CD4-positive, alpha-beta T cell treated with Interferon gamma for 1 hour (primary cell): ENCODE data around the gene PTPN1.

ENCODE experiments used
- DNase-seq: peaks from one replicate; pipeline ENCODE4 v3.0.0-alpha.2; 2020

PTPN1 gene

DNA sequence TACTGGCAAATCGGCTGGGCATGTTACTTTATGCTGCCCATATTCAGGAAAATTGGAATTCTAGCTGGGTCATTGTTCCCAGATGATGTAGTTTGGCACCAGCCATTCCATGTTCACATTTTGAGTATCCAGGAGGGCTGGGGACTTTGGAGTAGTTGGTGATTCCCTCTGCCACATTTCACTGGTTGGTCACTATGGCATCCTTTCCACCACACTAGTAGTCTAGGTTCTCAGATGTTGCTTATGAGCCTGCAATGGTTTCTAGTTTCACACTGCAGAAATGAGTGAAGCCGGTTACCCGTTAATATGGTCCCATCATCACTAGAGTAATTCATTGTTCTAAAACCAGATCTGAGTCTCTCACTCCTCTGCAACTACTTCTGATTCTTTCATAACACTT, 4.6 kb downstream of the PTPN1 start:
- DNase-seq, result no peak

GRCh38 chr20:50515471-50516106, 5.4 kb downstream of the PTPN1 start:
- no peak for DNase-seq

GRCh38 chr20:50516180-50516934, 6.2 kb downstream of the PTPN1 start:
- no peak for DNase-seq

GRCh38 chr20:50516935-50517816, 7.0 kb downstream of the PTPN1 start:
- no peak for DNase-seq

- no peak for DNase-seq
Observed at GRCh38 chr20:50517817-50518154, 7.6 kb downstream of the PTPN1 start.

DNA sequence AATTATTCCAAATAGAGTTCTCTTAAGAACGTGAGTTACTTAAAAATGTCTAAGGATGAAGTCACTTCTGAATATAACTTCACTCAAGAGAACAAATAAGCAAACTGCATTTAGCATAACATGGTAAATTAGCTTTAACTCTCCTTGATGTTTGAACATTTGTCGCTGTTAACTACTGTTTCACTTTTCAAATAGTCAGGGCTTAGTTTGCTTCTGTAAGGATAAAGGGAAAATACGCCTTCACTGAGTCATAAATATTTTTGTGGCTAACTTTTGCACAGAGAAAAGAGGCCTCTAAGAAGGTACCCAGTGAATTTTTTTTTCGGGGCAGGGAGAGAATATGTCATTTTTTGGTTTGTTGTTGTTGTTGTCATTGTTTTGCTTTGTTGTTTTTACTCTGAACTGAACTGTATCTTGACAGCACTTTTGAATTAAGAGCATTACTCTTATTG, 8.1 kb downstream of the PTPN1 start:
- no peak for DNase-seq

DNA sequence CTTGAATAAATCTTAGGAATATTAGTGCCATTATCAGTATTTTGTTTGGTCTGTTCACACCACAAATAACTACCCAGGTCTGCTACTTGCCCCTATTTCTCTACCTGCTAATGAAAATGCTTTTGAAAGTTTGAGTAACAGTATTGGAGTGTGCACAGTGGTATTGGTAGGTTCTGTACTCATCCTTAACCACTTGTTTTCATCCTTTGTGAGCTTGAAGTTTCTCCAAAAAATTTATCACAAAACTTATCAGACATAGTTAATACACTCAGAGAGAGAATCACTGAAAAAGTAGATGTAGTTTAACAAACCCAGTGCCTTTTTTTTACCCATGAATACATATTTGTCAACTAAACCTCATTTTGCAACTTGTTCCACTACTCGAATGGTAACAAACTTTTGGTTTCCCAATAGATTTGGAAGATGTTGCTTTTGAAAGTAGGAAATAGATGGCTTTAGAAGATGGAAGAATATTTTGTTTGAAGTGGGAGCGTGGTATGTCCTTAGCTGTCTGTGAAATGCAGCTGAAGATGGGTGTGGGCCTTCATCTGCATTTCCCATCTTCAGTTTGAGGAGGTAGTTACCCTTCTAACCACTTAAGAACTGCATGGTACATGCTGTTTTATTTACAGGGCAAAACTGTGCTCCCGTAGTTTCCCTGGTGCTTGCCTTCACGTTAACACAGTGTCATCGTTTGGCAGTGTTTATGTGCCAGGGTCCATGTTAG, 9.0 kb downstream of the PTPN1 start:
- peak; percentile 27 for DNase-seq

GRCh38 chr20:50520222-50520880, 10.2 kb downstream of the PTPN1 start:
- no peak for DNase-seq

DNA sequence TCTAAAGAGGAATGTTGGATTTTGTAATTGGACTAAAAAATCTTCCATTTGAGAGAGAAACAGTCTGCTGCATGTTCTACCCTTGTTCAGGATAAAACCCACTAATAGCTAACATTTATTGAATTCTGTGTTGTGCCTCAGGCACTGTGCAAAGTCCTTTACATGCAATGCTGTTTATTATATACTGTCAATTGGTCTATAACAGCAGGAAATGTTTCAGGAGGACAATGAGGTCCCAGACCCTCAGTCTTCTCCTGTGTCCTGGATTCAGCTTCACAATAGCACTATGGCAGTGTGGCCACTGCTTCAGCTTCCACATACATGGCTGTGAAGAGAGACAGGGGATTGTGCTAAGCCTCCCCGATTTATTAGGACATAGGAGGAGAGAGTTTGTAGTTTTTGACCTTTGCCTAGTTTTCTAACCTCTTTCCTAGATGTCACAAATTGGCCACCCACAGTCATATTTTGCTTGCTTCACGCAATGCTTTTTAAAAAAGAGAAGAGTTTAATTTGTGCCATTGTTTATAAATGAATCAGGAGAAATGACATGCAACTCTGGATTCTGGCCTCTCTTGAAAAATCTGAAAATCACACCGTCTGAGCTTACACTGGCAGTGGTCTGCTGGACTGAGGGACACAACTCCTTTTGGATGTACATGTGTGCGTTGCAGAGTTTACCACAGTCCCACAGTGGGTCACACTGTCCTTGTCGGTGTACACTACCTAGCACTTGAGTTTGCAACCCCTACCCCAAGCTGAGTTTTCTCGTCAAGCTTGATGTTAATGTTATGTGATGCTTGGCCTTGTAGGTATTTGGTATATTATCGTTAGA, 11.3 kb downstream of the PTPN1 start:
- no peak for DNase-seq

- no peak for DNase-seq
Observed at GRCh38 chr20:50522053-50522674, 12.0 kb downstream of the PTPN1 start.

- no peak for DNase-seq
Observed at GRCh38 chr20:50523552-50524167, 13.5 kb downstream of the PTPN1 start.

DNA sequence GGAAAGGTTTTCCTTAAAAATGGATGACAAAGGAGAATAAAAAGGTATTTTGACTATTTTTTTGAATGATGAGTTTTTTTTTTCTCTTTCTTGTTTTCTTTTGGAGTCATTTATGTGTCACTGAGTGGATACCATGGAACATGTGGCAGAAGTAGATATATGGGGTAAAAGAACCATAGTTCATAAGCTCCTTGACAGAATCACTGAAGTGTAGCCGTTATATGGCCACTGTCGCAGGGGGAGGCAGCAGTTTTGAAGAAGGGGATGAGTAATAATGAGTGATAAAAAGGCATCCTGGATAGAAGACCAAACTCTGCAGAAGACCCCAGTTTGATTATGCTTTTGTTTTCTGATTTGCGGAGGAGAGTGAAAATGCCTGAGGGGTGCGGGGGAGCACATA, 15.5 kb downstream of the PTPN1 start:
- DNase-seq, result no peak

DNA sequence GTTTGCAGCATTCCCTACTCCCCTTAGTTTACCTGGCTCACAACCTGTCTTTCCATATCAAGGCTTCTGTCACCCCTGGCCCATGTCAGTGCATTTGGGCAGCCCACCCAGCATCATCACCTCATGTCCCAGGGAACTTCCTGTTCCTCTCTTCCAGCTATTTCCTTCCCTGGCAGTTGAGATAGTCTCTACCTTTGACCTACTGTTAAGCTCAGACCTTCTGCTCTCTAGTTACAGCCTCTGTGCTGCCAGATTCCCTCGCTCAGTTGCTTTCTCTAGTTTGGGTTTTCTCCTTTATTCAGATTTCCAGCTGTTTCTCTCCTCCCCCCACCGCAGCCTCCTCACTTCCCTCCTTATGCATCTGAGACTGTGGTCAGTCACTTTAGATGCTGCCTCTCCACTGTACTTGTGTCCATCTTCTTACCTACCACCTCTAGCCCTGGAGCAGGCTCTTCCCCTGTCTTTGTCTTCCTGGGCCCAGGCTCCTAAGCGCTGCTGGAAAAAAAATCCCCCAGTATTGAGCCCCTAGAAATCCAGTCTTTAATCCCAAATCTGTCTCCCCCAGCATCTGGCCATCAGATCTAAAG, 16.3 kb downstream of the PTPN1 start:
- DNase-seq, result no peak

- DNase-seq, result no peak
Observed at GRCh38 chr20:50527068-50527605, 17.0 kb downstream of the PTPN1 start.

GRCh38 chr20:50528129-50528528, 17.9 kb downstream of the PTPN1 start:
- no peak for DNase-seq

DNA sequence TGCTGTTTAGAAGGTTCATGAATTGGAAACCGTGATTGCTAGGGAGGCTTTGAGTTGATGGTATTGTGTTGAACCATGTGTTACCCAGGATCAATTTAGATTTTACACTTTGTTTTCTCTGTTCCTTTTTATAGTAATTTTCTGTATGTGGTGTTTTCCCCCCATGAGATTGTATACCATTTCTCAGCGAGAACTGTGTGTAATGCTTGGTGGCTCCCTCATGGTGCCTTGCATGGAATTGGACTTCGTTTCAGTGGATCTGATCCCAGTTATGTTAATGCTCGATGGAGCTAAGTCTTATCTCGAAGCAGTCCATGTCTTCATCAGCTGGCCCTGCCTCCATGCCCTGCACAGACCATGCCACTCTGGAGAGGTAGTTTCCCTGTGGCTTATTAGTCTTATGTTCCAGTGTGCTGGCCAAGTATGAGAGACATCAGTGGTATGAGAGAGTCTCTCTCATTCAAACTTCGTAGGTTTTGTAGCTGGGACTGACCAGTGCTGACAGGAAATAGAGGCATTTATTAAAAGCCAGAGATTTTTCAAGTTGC, 18.7 kb downstream of the PTPN1 start:
- DNase-seq, result no peak

DNA sequence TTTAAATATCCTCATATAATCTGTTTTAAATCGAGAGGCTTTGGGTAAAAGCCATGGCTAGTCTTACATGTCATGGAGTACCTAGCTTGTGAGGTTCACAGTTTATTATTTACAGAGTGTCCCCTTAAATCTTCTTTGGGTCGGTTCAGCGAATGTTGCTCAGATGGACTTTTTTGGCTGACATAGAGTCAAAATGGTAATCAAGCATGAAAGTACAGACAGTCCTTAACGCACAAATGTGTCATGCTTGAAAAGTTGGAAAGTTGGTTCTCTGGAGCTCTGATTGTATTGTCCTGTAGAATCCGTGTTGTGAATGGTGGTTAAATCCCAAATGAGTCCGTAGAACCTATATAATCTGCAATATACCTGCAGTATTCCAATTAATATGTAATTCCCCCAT, 22.0 kb downstream of the PTPN1 start:
- no peak for DNase-seq

- DNase-seq, result no peak
Observed at GRCh38 chr20:50533061-50533460, 22.9 kb downstream of the PTPN1 start.

DNA sequence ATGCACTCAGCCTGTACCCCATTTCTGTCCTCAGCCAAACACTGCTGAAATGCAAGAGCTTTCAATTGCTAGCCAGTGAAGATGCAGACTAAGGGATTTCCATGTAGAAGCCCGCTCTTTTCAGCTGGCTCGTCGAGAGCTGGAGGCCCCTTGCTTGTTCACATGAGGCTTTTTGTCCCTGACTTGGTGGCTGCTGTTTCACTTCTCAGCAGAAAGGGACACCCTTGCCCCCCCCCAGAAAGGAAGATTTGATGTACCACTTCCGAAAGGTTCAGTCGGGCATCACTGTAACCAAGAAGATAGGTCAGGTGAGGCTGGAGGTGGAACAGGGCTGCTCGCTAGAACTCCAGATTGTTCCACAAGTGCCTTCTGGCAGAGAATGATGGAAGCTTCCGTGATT, 23.3 kb downstream of the PTPN1 start:
- no peak for DNase-seq

DNA sequence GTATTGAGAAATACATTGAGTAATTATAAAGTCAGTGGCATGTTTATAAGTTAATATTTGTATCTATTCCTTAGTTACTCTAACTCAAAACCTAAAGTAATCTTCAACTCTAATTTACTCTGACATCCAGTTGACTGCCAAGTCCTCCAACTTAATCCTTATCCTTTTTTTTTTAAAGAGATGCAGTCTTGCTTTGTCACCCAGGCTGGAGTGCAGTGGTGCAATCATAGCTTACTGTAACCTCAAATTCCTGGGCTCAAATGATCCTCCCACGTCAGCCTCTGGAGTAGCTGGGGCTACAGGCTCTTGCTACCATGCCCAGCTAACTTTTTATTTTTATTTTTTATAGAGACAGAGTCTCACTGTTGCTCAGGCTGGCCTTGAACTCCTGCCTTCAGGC, 24.4 kb downstream of the PTPN1 start:
- no peak for DNase-seq
